Measurements from ENCODE around the gene MT1F. TPM values are rescaled to one million over a fixed set of nuclear protein-coding genes. Genes with fewer than 3 reads are reported as not detected.

MT1F gene
- total and polyA plus RNA-seq, 9 of the 15 experiments (the other 6 are each of a cell fraction or from before 2014, with no cell fraction given) = 0.18 to 0.68 (median 0.29) TPM; not detected in 5

DNA sequence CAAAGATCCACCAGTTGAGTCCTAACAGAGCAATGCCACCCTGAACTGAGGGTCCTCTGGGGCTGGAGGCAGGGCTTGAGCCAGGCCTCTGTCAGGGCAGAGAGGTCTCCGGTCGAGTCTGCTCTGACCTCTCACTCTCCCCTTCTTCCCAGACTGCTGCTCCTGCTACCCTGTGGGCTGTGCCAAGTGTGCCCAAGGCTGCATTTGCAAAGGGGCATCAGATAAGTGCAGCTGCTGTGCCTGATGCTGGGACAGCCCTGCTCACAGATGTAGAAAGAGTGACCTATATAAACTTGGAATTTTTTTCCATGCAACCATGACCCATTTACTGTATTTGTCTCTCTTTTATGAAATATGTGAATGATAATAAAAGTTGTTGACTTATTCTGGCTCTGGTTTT, 8.5 kb upstream of the MT1F start:
- H3K9me1 ChIP-seq (ENCODE audit: control insufficient read depth, insufficient read depth, low read length) = no peaks in the 10 kb centered on the region
- ChIA-PET POLR2A (interaction anchor here (1.4 kb wide), 1 partner anchor 19 kb away, joined by 4 read pairs; the partner anchor contains the start of gene MT1G), CTCF (ENCODE audit: low intra/inter-chr PET ratio) (no interaction called here)
- no peak overlapping the region for H3K9ac ChIP-seq (ENCODE audit: insufficient read depth in 1 of 2, low read depth in 2 of 2, low read length in 2 of 2)
- H3K27ac ChIP-seq (ENCODE audit: extremely low read depth, low read depth, low read length) = no peak overlapping the region
- no peak overlapping the region for H3K4me2 ChIP-seq (ENCODE audit: insufficient read depth, low read length)
- no peaks in the 10 kb centered on the region; the same call in 1 of the 2 replicates for H4K20me1 ChIP-seq (replicated peaks; ENCODE audit: control insufficient read depth, insufficient read depth, low read length)
- peaks cover 30 to 66% of the 10 kb centered on the region in 2 experiments; a peak in 4 of 5 replicates for H3K27me3 ChIP-seq (ENCODE audit: control insufficient read depth in 2 of 2, insufficient read depth in 2 of 2, low read length in 2 of 2)
- intact Hi-C loops (cut with micrococcal nuclease) (no loop called here), in situ Hi-C loops (cut with MboI) (no loop called here)
- no peak for ATAC-seq
- H3K4me3 ChIP-seq = no peak overlapping the region
- no peaks in the 10 kb centered on the region for H3K79me2 ChIP-seq (ENCODE audit: control insufficient read depth, insufficient read depth, low read length)
- no peak for DNase-seq (ENCODE audit: extremely low read depth in 1 of 4, low spot score in 3 of 4)
- BruUV-seq (replicated peaks) = no TSS peak
- H3K9me3 ChIP-seq (replicated peaks; ENCODE audit: control insufficient read depth, insufficient read depth, low read depth, low read length) = no peaks in the 10 kb centered on the region
- peaks cover 0 to 5% of the 10 kb centered on the region in 2 experiments; a peak in 1 of 5 replicates for H3K4me1 ChIP-seq (replicated peaks in 1 of 2; ENCODE audit: control insufficient read depth in 2 of 2, insufficient read depth in 2 of 2, low read length in 2 of 2)
- no peak for FAIRE-seq
- WGBS (ENCODE audit: insufficient coverage, low coverage, missing lambda C conversion rate) = 0% methylated on average over 2 of the region's 2 CpGs
- TF ChIP-seq ZKSCAN8 (CRISPR knock-in tag; IDR thresholded peaks at IDR 0.05) = no peak
- no peak for TF ChIP-seq GTF2A2 (tag; IDR thresholded peaks at IDR 0.05)
- TF ChIP-seq SIRT6 (IDR thresholded peaks at IDR 0.05; ENCODE audit: low read depth, low read length) = no peak
- TF ChIP-seq ZNF780A (CRISPR knock-in tag; IDR thresholded peaks at IDR 0.05) = no peak
- TF ChIP-seq ZNF586 (CRISPR knock-in tag; conservative IDR thresholded peaks at IDR 0.05) = no peak
- no peak for TF ChIP-seq THRAP3 (IDR thresholded peaks at IDR 0.05; ENCODE audit: borderline replicate concordance)
- TF ChIP-seq RUNX1 (IDR thresholded peaks at IDR 0.05; ENCODE audit: low read depth) = no peak
- no peak for TF ChIP-seq ADNP (tag; IDR thresholded peaks at IDR 0.05)
- TF ChIP-seq RBM25 (IDR thresholded peaks at IDR 0.05; ENCODE audit: low read depth, low read length, severe bottlenecking) = no peak
- TF ChIP-seq ZNF133 (CRISPR knock-in tag; IDR thresholded peaks at IDR 0.05) = no peak
- no peak for TF ChIP-seq PRMT5 (CRISPR knock-in tag; IDR thresholded peaks at IDR 0.05)
- TF ChIP-seq MTA3 (IDR thresholded peaks at IDR 0.05; ENCODE audit: borderline replicate concordance) = no peak
- no peak for TF ChIP-seq NFXL1 (CRISPR knock-in tag; IDR thresholded peaks at IDR 0.05)
- no peak overlapping the region for H2AFZ ChIP-seq (ENCODE audit: low read depth, low read length)
- H3K36me3 ChIP-seq (ENCODE audit: control insufficient read depth, insufficient read depth, low read length) = no peaks in the 10 kb centered on the region
